ENCODE measurements around the gene SULT4A1. TPM values are rescaled to one million over a fixed set of nuclear protein-coding genes. Genes with fewer than 3 reads are reported as not detected.

SULT4A1 gene
- total and polyA plus RNA-seq, 3 experiments from 2014 or later = not detected

Other genes with a start within 250 kb of the SULT4A1 start
- gene EFCAB6, start 50.2 kb downstream of the SULT4A1 start, total RNA-seq = under 1 TPM; 0.64 to 0.72 TPM
- gene EFCAB6, start 50.2 kb downstream of the SULT4A1 start, polyA plus RNA-seq = 0.22 TPM
- gene PNPLA5, start 29.5 kb upstream of the SULT4A1 start, total RNA-seq = not detected
- not detected for gene PNPLA5, start 29.5 kb upstream of the SULT4A1 start, polyA plus RNA-seq
- gene PNPLA3, start 61.3 kb upstream of the SULT4A1 start, total RNA-seq = under 1 TPM in 1 of 2 experiments, not detected in 1; 0.16 TPM
- not detected for gene PNPLA3, start 61.3 kb upstream of the SULT4A1 start, polyA plus RNA-seq
- 10 to 100 TPM; 58.8 to 61.3 TPM for gene SAMM50, start 92.9 kb upstream of the SULT4A1 start, total RNA-seq
- 67.2 TPM for gene SAMM50, start 92.9 kb upstream of the SULT4A1 start, polyA plus RNA-seq
- 10 to 100 TPM; 82.1 to 84.3 TPM for gene PARVB, start 161.8 kb upstream of the SULT4A1 start, total RNA-seq
- gene PARVB, start 161.8 kb upstream of the SULT4A1 start, polyA plus RNA-seq = 6.2 TPM